ENCODE measurements around the gene ATP2A2.
"Not testable (repeated sequence)": the region's sequence is repeated elsewhere in the genome, so short reads cannot be mapped to it uniquely, and the experiment has no call there.

Gene ATP2A2

DNA sequence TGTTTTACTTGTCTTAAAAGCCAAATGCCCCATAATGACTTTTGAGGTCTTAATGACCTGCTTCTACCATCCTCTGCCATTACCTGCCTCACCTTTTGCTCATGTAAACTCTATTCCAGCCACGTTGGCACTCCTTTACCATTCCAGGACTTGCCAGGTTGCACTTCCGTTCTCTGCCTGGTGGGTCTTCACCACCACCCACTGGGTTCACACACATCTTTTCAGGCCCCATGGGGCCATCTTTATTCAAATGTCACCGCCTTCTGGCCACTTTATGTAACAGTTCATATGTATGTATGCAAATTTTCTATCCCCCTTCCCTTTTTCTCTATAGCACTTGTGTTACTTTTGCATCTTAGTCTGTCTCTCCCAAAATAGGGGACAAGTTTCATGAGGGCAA lies 57.7 kb downstream of the ATP2A2 start:
- Histone ChIP-seq H3K27me3 (ENCODE audit: control insufficient read depth in 5 of 5, insufficient read depth in 4 of 5, low read length in 5 of 5) (no peaks in the 10 kb centered on the region), H3K9ac (ENCODE audit: low read length in 5 of 5) (no peak overlapping the region), H3K4me3 (ENCODE audit: low read depth in 1 of 5, low read length in 5 of 5) (no peak overlapping the region), H3K4me1 (ENCODE audit: control insufficient read depth in 5 of 5, insufficient read depth in 5 of 5, low read length in 5 of 5) (no peaks in the 10 kb centered on the region), H3K36me3 (ENCODE audit: control insufficient read depth in 5 of 5, insufficient read depth in 5 of 5, low read length in 5 of 5) (peaks cover 31 to 100% (median 98%) of the 10 kb centered on the region in 5 donors), H3K27ac (ENCODE audit: low read depth, low read length) (no peak overlapping the region), H3K9me3 (ENCODE audit: control insufficient read depth in 5 of 5, low read length in 5 of 5) (no peaks in the 10 kb centered on the region)

DNA sequence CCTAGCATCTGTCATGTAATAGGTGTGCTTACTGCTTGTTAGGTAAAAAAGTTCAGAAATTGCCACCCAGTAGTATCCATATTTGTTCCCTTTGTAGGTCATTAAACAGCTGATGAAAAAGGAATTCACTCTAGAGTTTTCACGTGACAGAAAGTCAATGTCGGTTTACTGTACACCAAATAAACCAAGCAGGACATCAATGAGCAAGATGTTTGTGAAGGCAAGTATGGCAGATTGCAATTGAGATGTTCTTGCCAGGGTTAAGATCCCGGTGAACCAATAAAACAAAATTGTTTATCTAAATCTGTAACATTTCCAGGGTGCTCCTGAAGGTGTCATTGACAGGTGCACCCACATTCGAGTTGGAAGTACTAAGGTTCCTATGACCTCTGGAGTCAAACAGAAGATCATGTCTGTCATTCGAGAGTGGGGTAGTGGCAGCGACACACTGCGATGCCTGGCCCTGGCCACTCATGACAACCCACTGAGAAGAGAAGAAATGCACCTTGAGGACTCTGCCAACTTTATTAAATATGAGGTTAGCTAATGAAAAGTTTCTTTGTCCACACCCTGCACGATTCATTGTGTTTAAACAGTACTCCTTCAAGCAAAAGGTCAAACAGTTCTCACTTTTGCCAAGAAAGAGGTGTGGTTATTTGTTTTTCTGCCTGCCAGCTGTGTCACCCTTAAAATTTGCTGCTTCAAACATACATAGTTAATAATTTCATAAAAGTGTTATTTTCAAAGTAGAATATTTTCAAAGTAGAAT lies 58.3 kb downstream of the ATP2A2 start:
- Histone ChIP-seq H3K4me3 (ENCODE audit: low read depth in 1 of 5, low read length in 5 of 5) (no peak overlapping the region), H3K27ac (ENCODE audit: low read depth, low read length) (no peak overlapping the region), H3K4me1 (ENCODE audit: control insufficient read depth in 5 of 5, insufficient read depth in 5 of 5, low read length in 5 of 5) (peaks cover 0 to 2% (median 0%) of the 10 kb centered on the region in 5 donors), H3K36me3 (ENCODE audit: control insufficient read depth in 5 of 5, insufficient read depth in 5 of 5, low read length in 5 of 5) (peaks cover 32 to 100% (median 98%) of the 10 kb centered on the region in 5 donors), H3K9me3 (ENCODE audit: control insufficient read depth in 5 of 5, low read length in 5 of 5) (no peaks in the 10 kb centered on the region), H3K9ac (ENCODE audit: low read length in 5 of 5) (no peak overlapping the region), H3K27me3 (ENCODE audit: control insufficient read depth in 5 of 5, insufficient read depth in 4 of 5, low read length in 5 of 5) (no peaks in the 10 kb centered on the region)

DNA sequence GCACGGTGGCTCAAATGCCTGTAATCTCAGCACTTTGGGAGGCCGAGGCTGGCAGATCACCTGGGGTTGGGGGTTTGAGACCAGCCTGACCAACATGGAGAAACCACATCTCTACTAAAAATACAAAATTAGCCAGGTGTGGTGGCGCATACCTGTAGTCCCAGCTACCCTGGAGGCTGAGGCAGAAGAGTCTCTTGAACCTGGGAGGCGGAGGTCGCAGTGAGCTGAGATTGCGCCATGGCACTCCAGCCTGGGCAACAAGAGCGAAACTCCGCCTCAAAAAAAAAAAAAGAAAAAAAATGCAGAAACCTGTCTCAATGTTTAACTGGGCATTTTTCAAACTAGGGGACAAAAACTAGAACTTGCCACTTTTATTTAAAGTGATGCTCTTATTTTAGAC lies 59.2 kb downstream of the ATP2A2 start:
- not testable (repeated sequence) for H3K4me3 ChIP-seq (ENCODE audit: low read depth in 1 of 5, low read length in 5 of 5); H3K9ac ChIP-seq (ENCODE audit: low read length in 5 of 5); H3K27ac ChIP-seq (ENCODE audit: low read depth, low read length); H3K9me3 ChIP-seq (ENCODE audit: control insufficient read depth in 5 of 5, low read length in 5 of 5); H3K27me3 ChIP-seq (ENCODE audit: control insufficient read depth in 5 of 5, insufficient read depth in 4 of 5, low read length in 5 of 5)
- Histone ChIP-seq H3K36me3 (ENCODE audit: control insufficient read depth in 5 of 5, insufficient read depth in 5 of 5, low read length in 5 of 5) (peaks cover 32 to 100% (median 99%) of the 10 kb centered on the region in 5 donors), H3K4me1 (ENCODE audit: control insufficient read depth in 5 of 5, insufficient read depth in 5 of 5, low read length in 5 of 5) (peaks cover 0 to 11% (median 0%) of the 10 kb centered on the region in 5 donors)

DNA sequence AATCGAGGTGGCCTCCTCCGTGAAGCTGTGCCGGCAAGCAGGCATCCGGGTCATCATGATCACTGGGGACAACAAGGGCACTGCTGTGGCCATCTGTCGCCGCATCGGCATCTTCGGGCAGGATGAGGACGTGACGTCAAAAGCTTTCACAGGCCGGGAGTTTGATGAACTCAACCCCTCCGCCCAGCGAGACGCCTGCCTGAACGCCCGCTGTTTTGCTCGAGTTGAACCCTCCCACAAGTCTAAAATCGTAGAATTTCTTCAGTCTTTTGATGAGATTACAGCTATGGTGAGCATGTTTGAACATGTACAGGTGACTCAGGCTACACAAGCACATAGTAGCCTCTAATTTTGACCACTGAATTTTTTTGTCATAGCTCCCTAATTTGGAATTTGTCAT lies 59.7 kb downstream of the ATP2A2 start:
- Histone ChIP-seq H3K27ac (ENCODE audit: low read depth, low read length) (no peak overlapping the region), H3K4me1 (ENCODE audit: control insufficient read depth in 5 of 5, insufficient read depth in 5 of 5, low read length in 5 of 5) (peaks cover 0 to 13% (median 0%) of the 10 kb centered on the region in 5 donors), H3K36me3 (ENCODE audit: control insufficient read depth in 5 of 5, insufficient read depth in 5 of 5, low read length in 5 of 5) (peaks cover 32 to 100% (median 99%) of the 10 kb centered on the region in 5 donors)

DNA sequence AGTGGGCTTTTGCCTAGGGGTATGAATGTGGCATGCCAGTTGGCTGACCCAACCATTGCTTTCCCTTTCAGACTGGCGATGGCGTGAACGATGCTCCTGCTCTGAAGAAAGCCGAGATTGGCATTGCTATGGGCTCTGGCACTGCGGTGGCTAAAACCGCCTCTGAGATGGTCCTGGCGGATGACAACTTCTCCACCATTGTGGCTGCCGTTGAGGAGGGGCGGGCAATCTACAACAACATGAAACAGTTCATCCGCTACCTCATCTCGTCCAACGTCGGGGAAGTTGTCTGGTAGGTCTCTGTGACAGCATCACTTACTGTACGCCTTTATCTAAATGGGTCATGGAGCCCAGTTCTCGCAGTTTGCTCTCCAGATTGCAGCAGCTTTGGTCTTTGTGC lies 61.1 kb downstream of the ATP2A2 start:
- Histone ChIP-seq H3K9ac (ENCODE audit: low read length in 5 of 5) (no peak overlapping the region), H3K27me3 (ENCODE audit: control insufficient read depth in 5 of 5, insufficient read depth in 4 of 5, low read length in 5 of 5) (no peaks in the 10 kb centered on the region), H3K27ac (ENCODE audit: low read depth, low read length) (no peak overlapping the region), H3K9me3 (ENCODE audit: control insufficient read depth in 5 of 5, low read length in 5 of 5) (no peaks in the 10 kb centered on the region), H3K4me3 (ENCODE audit: low read depth in 1 of 5, low read length in 5 of 5) (no peak overlapping the region), H3K36me3 (ENCODE audit: control insufficient read depth in 5 of 5, insufficient read depth in 5 of 5, low read length in 5 of 5) (peaks cover 31 to 99% (median 97%) of the 10 kb centered on the region in 5 donors), H3K4me1 (ENCODE audit: control insufficient read depth in 5 of 5, insufficient read depth in 5 of 5, low read length in 5 of 5) (peaks cover 0 to 16% (median 0%) of the 10 kb centered on the region in 5 donors)

More for the DNA sequence above, 59.7 kb downstream of the ATP2A2 start:
- Histone ChIP-seq H3K27me3 (ENCODE audit: control insufficient read depth in 5 of 5, insufficient read depth in 4 of 5, low read length in 5 of 5) (no peaks in the 10 kb centered on the region), H3K4me3 (ENCODE audit: low read depth in 1 of 5, low read length in 5 of 5) (no peak overlapping the region), H3K9ac (ENCODE audit: low read length in 5 of 5) (no peak overlapping the region), H3K9me3 (ENCODE audit: control insufficient read depth in 5 of 5, low read length in 5 of 5) (no peaks in the 10 kb centered on the region)

DNA sequence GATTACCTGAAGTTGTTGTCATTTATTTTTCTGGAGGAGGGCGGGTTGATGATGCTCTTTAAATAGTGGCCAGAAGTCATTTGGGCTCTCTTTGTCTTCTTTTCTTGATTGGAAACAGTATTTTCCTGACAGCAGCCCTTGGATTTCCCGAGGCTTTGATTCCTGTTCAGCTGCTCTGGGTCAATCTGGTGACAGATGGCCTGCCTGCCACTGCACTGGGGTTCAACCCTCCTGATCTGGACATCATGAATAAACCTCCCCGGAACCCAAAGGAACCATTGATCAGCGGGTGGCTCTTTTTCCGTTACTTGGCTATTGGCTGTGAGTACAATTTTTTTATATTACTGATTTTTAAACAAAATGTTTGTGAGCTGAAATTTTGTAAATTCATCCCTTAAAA lies 62.1 kb downstream of the ATP2A2 start:
- H3K27ac ChIP-seq (ENCODE audit: low read depth, low read length), result no peak overlapping the region
- H3K4me3 ChIP-seq (ENCODE audit: low read depth in 1 of 5, low read length in 5 of 5), result no peak overlapping the region
- peaks cover 30 to 99% (median 97%) of the 10 kb centered on the region in 5 donors for H3K36me3 ChIP-seq (ENCODE audit: control insufficient read depth in 5 of 5, insufficient read depth in 5 of 5, low read length in 5 of 5)
- no peak overlapping the region for H3K9ac ChIP-seq (ENCODE audit: low read length in 5 of 5)
- H3K27me3 ChIP-seq (ENCODE audit: control insufficient read depth in 5 of 5, insufficient read depth in 4 of 5, low read length in 5 of 5), result no peaks in the 10 kb centered on the region
- no peaks in the 10 kb centered on the region for H3K9me3 ChIP-seq (ENCODE audit: control insufficient read depth in 5 of 5, low read length in 5 of 5)
- H3K4me1 ChIP-seq (ENCODE audit: control insufficient read depth in 5 of 5, insufficient read depth in 5 of 5, low read length in 5 of 5), result peaks cover 0 to 16% (median 0%) of the 10 kb centered on the region in 5 donors

DNA sequence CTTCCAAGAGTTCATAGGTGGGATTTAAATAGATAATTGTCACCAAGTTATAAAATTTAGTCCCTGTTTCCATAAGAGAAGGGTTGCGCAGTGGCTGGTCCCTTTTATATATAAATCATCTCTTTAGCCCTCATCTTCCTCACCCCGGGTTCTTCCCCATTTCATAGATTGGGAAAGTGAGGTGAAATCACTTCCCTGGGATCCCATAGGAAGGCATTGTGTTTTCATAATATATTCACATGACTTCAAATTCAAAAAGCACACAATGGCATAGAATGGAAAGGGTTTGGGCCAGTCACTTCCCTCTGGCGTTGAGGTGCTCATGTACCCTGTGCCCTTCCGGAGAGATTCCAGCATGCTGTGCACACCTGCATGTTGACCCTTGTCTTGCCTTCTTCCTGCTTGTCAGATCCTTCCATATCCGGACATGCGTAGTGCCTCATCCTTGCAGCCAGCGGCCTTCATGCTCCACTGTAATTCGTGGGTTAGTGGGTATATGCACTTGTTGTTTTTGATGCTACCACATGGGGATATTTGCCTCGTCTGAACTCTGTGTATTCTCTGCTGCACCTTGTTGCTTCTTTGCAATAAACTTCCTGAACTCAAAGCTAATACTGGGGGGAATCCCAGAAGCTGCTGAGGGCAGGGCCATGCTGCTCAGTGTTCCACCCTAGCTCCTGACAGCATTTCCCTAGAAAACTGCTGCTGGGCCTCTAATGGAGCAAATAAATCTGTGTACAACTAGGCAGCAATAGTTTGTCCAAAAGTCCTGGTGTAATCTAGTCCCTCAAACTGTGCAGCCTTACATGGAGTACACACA lies 62.9 kb downstream of the ATP2A2 start:
- no peaks in the 10 kb centered on the region for H3K9me3 ChIP-seq (ENCODE audit: control insufficient read depth in 5 of 5, low read length in 5 of 5)
- H3K27ac ChIP-seq (ENCODE audit: low read depth, low read length), result no peak overlapping the region

DNA sequence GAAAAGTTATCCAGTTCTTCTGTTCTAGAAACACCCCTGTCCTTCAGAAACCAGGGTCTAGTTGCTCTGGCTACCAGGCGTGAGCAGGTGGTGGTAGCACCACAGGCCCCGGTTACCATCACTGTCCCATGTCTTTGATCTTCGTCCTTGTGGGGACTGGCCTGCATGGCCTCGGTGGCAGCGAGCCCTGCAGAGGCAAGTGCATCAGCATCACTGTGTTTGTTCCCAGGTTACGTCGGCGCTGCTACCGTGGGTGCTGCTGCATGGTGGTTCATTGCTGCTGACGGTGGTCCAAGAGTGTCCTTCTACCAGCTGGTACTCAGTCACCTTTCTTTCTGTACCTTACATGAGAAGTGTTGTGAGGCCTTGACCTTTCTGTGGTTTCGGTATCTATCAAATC lies 63.6 kb downstream of the ATP2A2 start:
- Histone ChIP-seq H3K36me3 (ENCODE audit: control insufficient read depth in 5 of 5, insufficient read depth in 5 of 5, low read length in 5 of 5) (peaks cover 23 to 99% (median 96%) of the 10 kb centered on the region in 5 donors), H3K27me3 (ENCODE audit: control insufficient read depth in 5 of 5, insufficient read depth in 4 of 5, low read length in 5 of 5) (no peaks in the 10 kb centered on the region)

More for the DNA sequence above, 62.9 kb downstream of the ATP2A2 start:
- Histone ChIP-seq H3K4me1 (ENCODE audit: control insufficient read depth in 5 of 5, insufficient read depth in 5 of 5, low read length in 5 of 5) (peaks cover 0 to 16% (median 0%) of the 10 kb centered on the region in 5 donors), H3K36me3 (ENCODE audit: control insufficient read depth in 5 of 5, insufficient read depth in 5 of 5, low read length in 5 of 5) (peaks cover 29 to 99% (median 97%) of the 10 kb centered on the region in 5 donors), H3K9ac (ENCODE audit: low read length in 5 of 5) (no peak overlapping the region), H3K27me3 (ENCODE audit: control insufficient read depth in 5 of 5, insufficient read depth in 4 of 5, low read length in 5 of 5) (no peaks in the 10 kb centered on the region), H3K4me3 (ENCODE audit: low read depth in 1 of 5, low read length in 5 of 5) (no peak overlapping the region)

DNA sequence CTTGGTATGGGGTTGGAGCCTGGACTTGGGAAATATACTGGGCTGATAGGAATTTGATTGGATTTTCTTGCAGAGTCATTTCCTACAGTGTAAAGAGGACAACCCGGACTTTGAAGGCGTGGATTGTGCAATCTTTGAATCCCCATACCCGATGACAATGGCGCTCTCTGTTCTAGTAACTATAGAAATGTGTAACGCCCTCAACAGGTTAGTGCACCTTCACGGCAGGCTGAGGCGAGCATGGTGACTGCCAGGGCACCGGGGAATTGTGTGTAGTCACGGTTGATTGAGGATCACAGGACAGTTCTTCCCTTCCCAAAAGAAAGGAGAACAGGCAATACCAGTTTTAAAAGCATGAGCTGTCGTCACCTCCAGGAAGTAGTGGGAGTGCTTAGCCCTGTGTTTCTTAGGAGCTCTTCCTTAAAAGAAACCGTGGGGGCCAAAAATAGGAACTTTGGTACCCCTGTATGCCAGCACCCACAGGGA lies 64.2 kb downstream of the ATP2A2 start:
- Histone ChIP-seq H3K36me3 (ENCODE audit: control insufficient read depth in 5 of 5, insufficient read depth in 5 of 5, low read length in 5 of 5) (peaks cover 19 to 99% (median 96%) of the 10 kb centered on the region in 5 donors), H3K27ac (ENCODE audit: low read depth, low read length) (no peak overlapping the region), H3K27me3 (ENCODE audit: control insufficient read depth in 5 of 5, insufficient read depth in 4 of 5, low read length in 5 of 5) (no peaks in the 10 kb centered on the region), H3K9ac (ENCODE audit: low read length in 5 of 5) (no peak overlapping the region), H3K4me3 (ENCODE audit: low read depth in 1 of 5, low read length in 5 of 5) (no peak overlapping the region), H3K9me3 (ENCODE audit: control insufficient read depth in 5 of 5, low read length in 5 of 5) (no peaks in the 10 kb centered on the region), H3K4me1 (ENCODE audit: control insufficient read depth in 5 of 5, insufficient read depth in 5 of 5, low read length in 5 of 5) (peaks cover 0 to 26% (median 0%) of the 10 kb centered on the region in 5 donors)

More for the DNA sequence above, 63.6 kb downstream of the ATP2A2 start:
- no peaks in the 10 kb centered on the region for H3K9me3 ChIP-seq (ENCODE audit: control insufficient read depth in 5 of 5, low read length in 5 of 5)
- no peak overlapping the region for H3K9ac ChIP-seq (ENCODE audit: low read length in 5 of 5)
- H3K4me3 ChIP-seq (ENCODE audit: low read depth in 1 of 5, low read length in 5 of 5), result no peak overlapping the region
- no peak overlapping the region for H3K27ac ChIP-seq (ENCODE audit: low read depth, low read length)
- peaks cover 0 to 23% (median 0%) of the 10 kb centered on the region in 5 donors for H3K4me1 ChIP-seq (ENCODE audit: control insufficient read depth in 5 of 5, insufficient read depth in 5 of 5, low read length in 5 of 5)

DNA sequence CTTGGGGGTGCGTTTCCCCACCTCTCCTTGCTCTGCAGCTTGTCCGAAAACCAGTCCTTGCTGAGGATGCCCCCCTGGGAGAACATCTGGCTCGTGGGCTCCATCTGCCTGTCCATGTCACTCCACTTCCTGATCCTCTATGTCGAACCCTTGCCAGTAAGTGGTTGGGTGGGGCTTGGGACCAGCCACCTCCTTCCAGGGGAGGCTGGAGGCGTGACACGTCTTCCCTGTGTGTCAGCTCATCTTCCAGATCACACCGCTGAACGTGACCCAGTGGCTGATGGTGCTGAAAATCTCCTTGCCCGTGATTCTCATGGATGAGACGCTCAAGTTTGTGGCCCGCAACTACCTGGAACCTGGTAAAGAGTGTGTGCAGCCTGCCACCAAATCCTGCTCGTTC lies 64.9 kb downstream of the ATP2A2 start:
- Histone ChIP-seq H3K27me3 (ENCODE audit: control insufficient read depth in 5 of 5, insufficient read depth in 4 of 5, low read length in 5 of 5) (no peaks in the 10 kb centered on the region), H3K9me3 (ENCODE audit: control insufficient read depth in 5 of 5, low read length in 5 of 5) (no peaks in the 10 kb centered on the region), H3K9ac (ENCODE audit: low read length in 5 of 5) (no peak overlapping the region), H3K36me3 (ENCODE audit: control insufficient read depth in 5 of 5, insufficient read depth in 5 of 5, low read length in 5 of 5) (peaks cover 23 to 99% (median 89%) of the 10 kb centered on the region in 5 donors), H3K4me3 (ENCODE audit: low read depth in 1 of 5, low read length in 5 of 5) (no peak overlapping the region), H3K27ac (ENCODE audit: low read depth, low read length) (no peak overlapping the region), H3K4me1 (ENCODE audit: control insufficient read depth in 5 of 5, insufficient read depth in 5 of 5, low read length in 5 of 5) (peaks cover 0 to 26% (median 0%) of the 10 kb centered on the region in 5 donors)

Measured in subcutaneous abdominal adipose tissue (tissue), 5 donors.